Tibial artery (tissue), 4 donors: ENCODE results near the gene CHRD.
"Not testable (repeated sequence)": the region's sequence is repeated elsewhere in the genome, so short reads cannot be mapped to it uniquely, and the experiment has no call there.

Source experiments
- DNase-seq, 2 donors: peaks; one replicate each; pipeline ENCODE4 v3.0.0-alpha.2; 2019
- H3K27ac ChIP-seq, 2 donors: fragments of 200-600 bp; sonication (generic) in 1 of 2; 1 replicate in 1 of 2; 2 replicates in 1 of 2; pipeline ENCODE4 v1.5.1; 2018 to 2019; ENCODE audit warnings: mild to moderate bottlenecking in 1 of 2
- H3K27me3 ChIP-seq, 2 donors: fragments of 200-600 bp; sonication (generic) in 1 of 2; one replicate each; pipeline versions ENCODE4 v1.5.1 to v1.6.0; 2016 to 2019
- H3K36me3 ChIP-seq, 3 donors: fragments of 200-600 bp; sonication (generic) in 2 of 3; one replicate each; pipeline ENCODE4 v1.5.1; 2016 to 2019; ENCODE audit warnings: mild to moderate bottlenecking in 2 of 3
- H3K4me1 ChIP-seq, 4 donors: fragments of 200-600 bp; sonication (generic) in 2 of 4; 1 replicate in 3 of 4; 2 replicates in 1 of 4; pipeline ENCODE4 v1.5.1; 2016 to 2019
- H3K4me3 ChIP-seq, 2 donors: fragments of 200-600 bp; sonication (generic) in 1 of 2; 1 replicate in 1 of 2; 2 replicates in 1 of 2; pipeline ENCODE4 v1.5.1; 2018 to 2019; ENCODE audit warnings: mild to moderate bottlenecking in 2 of 2
- H3K9me3 ChIP-seq, 3 donors: fragments of 200-600 bp; sonication (generic) in 1 of 3; one replicate each; pipeline ENCODE4 v1.5.1; 2016 to 2019
- CTCF ChIP-seq, 2 experiments: fragments of 200-600 bp in 1 of 2; fragments of 450-650 bp in 1 of 2; IDR thresholded peaks; one replicate each; pipeline ENCODE4 v1.5.1; 2017 to 2019; ENCODE audit warnings: antibody characterized with exemption in 2 of 2, mild to moderate bottlenecking in 1 of 2, moderate library complexity in 1 of 2
- intact Hi-C: fragments of 100-400 bp; cut with DNase I; formaldehyde crosslinking; loops from one replicate; pipeline ENCODE4 v1.15.0; 2023; ENCODE audit warnings: low total_unique reads

CHRD gene

GRCh38 chr3:184338511-184338945 is 41.3 kb upstream of the CHRD start:
- Histone ChIP-seq H3K4me1 (peaks cover 0 to 39% (median 27%) of the 10 kb centered on the region in 4 donors), H3K9me3 (no peaks in the 10 kb centered on the region), H3K36me3 (peaks cover 31 to 42% (median 40%) of the 10 kb centered on the region in 3 donors), H3K27ac (peak overlapping the region; percentile 97 to 98), H3K27me3 (no peaks in the 10 kb centered on the region), H3K4me3 (peak overlapping the region; percentile 90 to 94)
- intact Hi-C loops: loop anchor here (2.0 kb wide), 1 partner anchor 40 kb away; the partner anchor contains the start of gene PSMD2
- DNase-seq: peak; percentile 83 to 96
- TF ChIP-seq CTCF (IDR thresholded peaks at IDR 0.05): no peak

- Histone ChIP-seq H3K9me3 (no peaks in the 10 kb centered on the region), H3K27me3 (no peaks in the 10 kb centered on the region), H3K36me3 (peaks cover 34 to 41% (median 40%) of the 10 kb centered on the region in 3 donors), H3K4me1 (peaks cover 0 to 39% (median 27%) of the 10 kb centered on the region in 4 donors), H3K27ac (peak overlapping the region; percentile 97 to 98), H3K4me3 (peak overlapping the region; percentile 90 to 94)
- no peak for TF ChIP-seq CTCF (IDR thresholded peaks at IDR 0.05)
- DNase-seq: no peak
- intact Hi-C loops: loop anchor here (2.0 kb wide), 1 partner anchor 40 kb away; the partner anchor contains the start of gene PSMD2
Measured at GRCh38 chr3:184339001-184339400, 40.9 kb upstream of the CHRD start.

GRCh38 chr3:184339451-184340135 is 40.3 kb upstream of the CHRD start:
- H3K9me3 ChIP-seq, H3K4me3 ChIP-seq, H3K27me3 ChIP-seq, DNase-seq: not testable (repeated sequence)
- Histone ChIP-seq H3K36me3 (peaks cover 36 to 42% (median 40%) of the 10 kb centered on the region in 3 donors), H3K27ac (peak overlapping the region; percentile 97 to 98), H3K4me1 (peaks cover 0 to 39% (median 27%) of the 10 kb centered on the region in 4 donors)
- intact Hi-C loops: loop anchor here (2.0 kb wide), 1 partner anchor 41 kb away; the partner anchor contains the start of gene PSMD2

GRCh38 chr3:184341925-184342324 is 37.9 kb upstream of the CHRD start:
- peaks cover 39 to 49% (median 39%) of the 10 kb centered on the region in 3 donors for H3K36me3 ChIP-seq

GRCh38 chr3:184343200-184343876 is 36.5 kb upstream of the CHRD start:
- Histone ChIP-seq H3K4me3 (no peak overlapping the region), H3K36me3 (peaks cover 39 to 49% (median 39%) of the 10 kb centered on the region in 3 donors), H3K27ac (no peak overlapping the region), H3K4me1 (peaks cover 0 to 27% (median 13%) of the 10 kb centered on the region in 4 donors), H3K27me3 (no peaks in the 10 kb centered on the region), H3K9me3 (no peaks in the 10 kb centered on the region)
- DNase-seq: no peak
- intact Hi-C loops: no loop called here
- TF ChIP-seq CTCF (IDR thresholded peaks at IDR 0.05): no peak

More at GRCh38 chr3:184341925-184342324, 37.9 kb upstream of the CHRD start:
- TF ChIP-seq CTCF (IDR thresholded peaks at IDR 0.05): no peak
- Histone ChIP-seq H3K9me3 (no peaks in the 10 kb centered on the region), H3K27ac (no peak overlapping the region), H3K4me3 (no peak overlapping the region), H3K27me3 (no peaks in the 10 kb centered on the region), H3K4me1 (peaks cover 0 to 41% (median 24%) of the 10 kb centered on the region in 4 donors)
- intact Hi-C loops: no loop called here
- DNase-seq: no peak
